Mucosa of rectum (tissue), 2 donors: Measurements from ENCODE around the gene RPL37A.
"Not testable (repeated sequence)": the region's sequence is repeated elsewhere in the genome, so short reads cannot be mapped to it uniquely, and the experiment has no call there.

Experiments used
- H3K27ac ChIP-seq, 2 donors: one replicate each; pipeline ENCODE4 v1.7.0; 2013; ENCODE audit warnings: inconsistent platforms in 2 of 2, low read depth in 2 of 2, low read length in 2 of 2
- H3K27me3 ChIP-seq, 2 donors: one replicate each; pipeline ENCODE4 v1.7.0; 2013; ENCODE audit warnings: low read length in 2 of 2; ENCODE audit not compliant: control insufficient read depth in 2 of 2, insufficient read depth in 2 of 2
- H3K36me3 ChIP-seq, 2 donors: one replicate each; pipeline ENCODE4 v1.7.0; 2013; ENCODE audit warnings: low read length in 2 of 2; ENCODE audit not compliant: control insufficient read depth in 2 of 2, insufficient read depth in 2 of 2
- H3K4me1 ChIP-seq, 2 donors: one replicate each; pipeline ENCODE4 v1.7.0; 2013; ENCODE audit warnings: low read length in 2 of 2, mild to moderate bottlenecking in 1 of 2; ENCODE audit not compliant: control insufficient read depth in 2 of 2, insufficient read depth in 2 of 2
- H3K4me3 ChIP-seq, 2 donors: one replicate each; pipeline ENCODE4 v1.7.0; 2013; ENCODE audit warnings: low read length in 2 of 2
- H3K9ac ChIP-seq, 2 donors: one replicate each; pipeline ENCODE4 v1.7.0; 2013; ENCODE audit warnings: low read length in 2 of 2, low read depth in 1 of 2, mild to moderate bottlenecking in 1 of 2
- H3K9me3 ChIP-seq, 2 donors: one replicate each; pipeline ENCODE4 v1.7.0; 2013; ENCODE audit warnings: low read length in 2 of 2; ENCODE audit not compliant: control insufficient read depth in 2 of 2
- donor health status: healthy.
- donor health status: Normal muscosa, but diverticular disease.

RPL37A gene

DNA sequence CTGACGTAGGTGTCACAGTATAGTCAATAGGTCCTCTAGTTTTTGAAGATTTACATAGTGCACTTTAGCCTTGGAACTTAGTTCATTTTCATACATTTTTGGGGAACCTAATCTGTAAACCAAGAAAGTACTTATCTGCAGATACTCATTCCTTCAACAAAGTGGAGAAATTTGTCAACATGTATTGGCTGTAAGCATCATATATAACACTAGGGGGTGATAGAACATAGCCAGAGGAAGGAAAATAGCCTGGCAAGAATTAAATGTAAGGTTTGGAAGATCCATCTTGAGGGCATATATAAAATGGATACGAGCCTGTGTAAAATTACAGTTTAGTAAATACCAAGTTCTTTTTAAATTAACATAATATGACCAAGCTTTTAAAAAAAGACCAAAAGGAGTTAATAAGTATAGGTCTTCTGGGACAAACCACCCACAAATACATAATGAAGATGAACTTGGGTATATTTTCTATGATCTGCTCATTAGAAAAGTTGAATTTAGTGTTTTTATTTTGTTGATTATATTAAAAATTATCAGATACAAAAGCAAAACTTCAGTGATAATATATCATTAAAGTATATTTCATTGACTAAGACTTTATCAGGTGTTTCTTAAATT is 18.2 kb downstream of the RPL37A start:
- H3K9ac ChIP-seq = no peak overlapping the region
- H3K27ac ChIP-seq = no peak overlapping the region
- no peaks in the 10 kb centered on the region for H3K9me3 ChIP-seq
- H3K4me1 ChIP-seq = no peaks in the 10 kb centered on the region
- H3K4me3 ChIP-seq = no peak overlapping the region
- H3K36me3 ChIP-seq = no peaks in the 10 kb centered on the region
- no peaks in the 10 kb centered on the region for H3K27me3 ChIP-seq

DNA sequence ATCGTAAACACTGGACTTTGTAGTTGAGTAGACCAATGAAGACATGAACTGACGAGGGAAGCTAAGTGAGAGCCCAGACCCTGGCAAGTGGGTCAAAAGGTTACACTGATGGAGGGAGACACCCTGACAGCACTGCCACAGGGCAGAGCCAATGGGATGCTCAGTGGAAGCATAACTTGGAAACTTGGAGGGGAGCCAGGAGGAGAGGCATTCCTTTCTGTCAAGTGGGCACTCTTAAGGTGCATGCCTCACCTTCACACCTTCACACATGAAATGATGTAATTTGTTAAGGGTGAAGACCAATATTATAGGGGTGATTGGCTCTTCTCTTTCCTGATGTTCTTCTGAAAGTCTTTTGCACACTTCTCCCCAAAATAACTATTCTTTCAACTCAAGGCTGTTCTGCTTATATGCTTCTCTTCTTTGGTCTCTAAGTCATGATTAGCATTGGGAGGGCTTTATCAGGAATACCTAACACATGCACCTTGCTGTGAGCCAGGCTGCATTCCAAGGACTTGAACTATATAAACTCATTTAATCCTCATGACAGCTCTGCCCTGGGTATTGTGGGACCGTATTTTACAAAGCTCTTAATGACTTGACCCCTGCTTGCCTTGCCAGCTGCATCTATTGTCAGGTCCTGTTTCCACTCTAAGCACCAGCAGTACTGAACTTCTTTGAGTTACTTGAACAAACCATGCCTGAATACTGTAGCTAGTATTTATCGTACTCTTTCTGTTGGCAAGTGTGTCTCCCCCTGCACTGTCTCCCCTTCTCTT is 19.0 kb downstream of the RPL37A start:
- Histone ChIP-seq H3K9ac (no peak overlapping the region), H3K4me3 (no peak overlapping the region), H3K27me3 (no peaks in the 10 kb centered on the region), H3K27ac (no peak overlapping the region), H3K4me1 (no peaks in the 10 kb centered on the region), H3K9me3 (no peaks in the 10 kb centered on the region), H3K36me3 (no peaks in the 10 kb centered on the region)

DNA sequence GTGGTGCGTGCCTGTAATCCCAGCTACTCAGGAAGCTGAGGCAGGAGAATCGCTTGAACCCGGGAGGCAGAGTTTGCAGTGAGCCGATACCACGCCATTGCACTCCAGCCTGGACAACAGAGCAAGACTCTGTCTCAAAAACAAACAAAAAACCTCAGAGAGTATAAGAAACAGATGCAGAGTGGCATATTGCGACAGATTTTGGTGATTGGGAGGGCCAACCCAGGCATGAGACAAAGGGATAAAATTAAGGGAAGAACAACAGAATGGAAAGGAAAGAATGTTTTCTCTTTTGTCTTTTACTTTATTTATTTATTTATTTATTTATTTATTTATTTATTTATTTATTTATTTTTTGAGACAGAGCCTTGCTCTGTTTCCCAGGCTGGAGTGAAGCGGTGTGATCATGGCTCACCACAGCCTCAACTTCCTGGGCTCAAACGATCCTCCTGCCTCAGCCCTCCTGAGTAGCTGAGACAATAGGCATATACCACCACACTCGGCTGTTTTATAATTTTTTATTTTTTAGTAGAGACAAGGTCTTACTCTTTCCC is 20.0 kb downstream of the RPL37A start:
- H3K27me3 ChIP-seq, H3K9ac ChIP-seq, H3K4me1 ChIP-seq, H3K9me3 ChIP-seq, H3K36me3 ChIP-seq, H3K4me3 ChIP-seq, H3K27ac ChIP-seq: not testable (repeated sequence)

DNA sequence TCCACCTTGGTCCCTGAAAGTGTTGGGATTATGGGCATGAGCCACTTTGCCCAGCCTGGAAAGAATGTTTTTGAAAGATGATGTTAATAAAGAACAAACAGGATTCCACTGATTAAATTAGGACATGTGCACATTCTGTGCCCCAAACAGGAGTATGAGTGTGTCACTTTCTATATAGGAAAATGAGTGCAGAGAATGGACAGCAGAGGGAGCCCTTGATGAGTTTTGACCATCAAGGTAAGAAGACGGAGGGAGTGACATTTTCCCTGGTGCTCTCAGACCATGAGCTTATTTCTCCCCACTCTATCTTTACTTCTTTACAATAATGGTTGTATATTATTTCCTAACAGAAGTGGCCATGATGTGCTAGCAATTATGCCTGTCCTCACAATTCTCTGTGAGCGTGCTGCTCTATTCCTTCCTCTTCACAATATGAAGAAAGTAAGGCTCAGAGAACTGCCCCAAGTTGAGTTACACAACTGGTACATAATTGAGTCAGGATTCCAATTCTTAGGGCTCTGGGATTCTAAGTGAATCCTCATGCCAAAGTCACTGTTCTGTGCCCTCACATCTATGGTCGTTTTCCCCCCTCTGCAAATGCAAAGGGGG is 20.6 kb downstream of the RPL37A start:
- Histone ChIP-seq H3K4me1 (no peaks in the 10 kb centered on the region), H3K9ac (no peak overlapping the region), H3K4me3 (no peak overlapping the region), H3K27me3 (no peaks in the 10 kb centered on the region), H3K9me3 (no peaks in the 10 kb centered on the region), H3K27ac (no peak overlapping the region), H3K36me3 (no peaks in the 10 kb centered on the region)

DNA sequence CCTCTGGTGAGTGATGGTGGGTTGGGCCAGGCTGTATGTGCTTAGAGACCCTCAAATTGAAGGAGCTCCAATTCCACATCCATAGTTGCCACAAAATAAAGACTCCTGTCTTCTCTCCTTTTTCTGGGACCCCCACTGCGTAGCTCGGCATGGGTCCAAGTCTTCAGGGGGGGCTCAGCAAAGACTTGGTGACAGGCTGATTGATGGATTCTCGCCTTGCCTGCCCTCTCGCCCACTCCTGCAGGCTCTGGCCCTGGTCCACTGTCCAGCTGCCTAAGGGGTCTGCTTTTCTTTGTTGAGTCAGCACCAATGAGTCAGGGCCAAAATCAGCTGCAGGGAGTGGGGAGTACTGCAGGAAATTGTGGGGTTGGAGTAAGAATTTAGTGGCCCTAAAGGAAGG is 21.5 kb downstream of the RPL37A start:
- Histone ChIP-seq H3K9ac (no peak overlapping the region), H3K36me3 (no peaks in the 10 kb centered on the region), H3K4me1 (no peaks in the 10 kb centered on the region), H3K4me3 (no peak overlapping the region), H3K27me3 (no peaks in the 10 kb centered on the region), H3K9me3 (no peaks in the 10 kb centered on the region), H3K27ac (no peak overlapping the region)

DNA sequence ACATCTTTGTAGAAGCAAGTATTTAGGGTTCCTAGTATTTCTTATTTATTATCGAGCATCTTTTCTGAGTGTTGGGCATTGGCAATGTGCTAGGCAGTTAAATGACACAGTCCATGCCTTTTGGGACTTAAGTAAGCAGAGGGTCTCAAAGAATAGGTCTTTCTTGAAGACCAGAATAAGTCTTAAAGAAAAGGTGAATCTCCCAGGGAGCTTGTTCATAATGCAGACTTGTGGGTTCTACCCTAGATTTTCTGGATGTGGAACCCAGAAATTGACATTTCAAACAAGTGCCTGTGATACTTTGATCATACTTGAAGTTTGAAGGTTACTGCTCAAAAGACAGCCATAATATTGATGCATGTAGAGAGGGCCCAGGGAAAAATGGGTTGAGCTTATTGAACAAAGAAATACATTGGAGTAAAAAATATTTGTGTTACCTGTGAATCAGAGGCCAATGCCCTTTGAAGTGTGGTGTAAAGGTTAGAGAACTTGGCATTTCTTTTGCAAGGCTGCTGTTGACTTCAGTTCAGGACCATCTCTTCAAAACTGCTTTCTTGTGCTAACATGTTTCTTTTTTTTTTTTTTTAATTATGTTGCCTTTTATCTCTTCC is 24.4 kb downstream of the RPL37A start:
- no peaks in the 10 kb centered on the region for H3K36me3 ChIP-seq
- no peaks in the 10 kb centered on the region for H3K27me3 ChIP-seq
- no peaks in the 10 kb centered on the region for H3K9me3 ChIP-seq
- no peak overlapping the region for H3K27ac ChIP-seq
- no peaks in the 10 kb centered on the region for H3K4me1 ChIP-seq
- H3K9ac ChIP-seq = no peak overlapping the region
- no peak overlapping the region for H3K4me3 ChIP-seq

DNA sequence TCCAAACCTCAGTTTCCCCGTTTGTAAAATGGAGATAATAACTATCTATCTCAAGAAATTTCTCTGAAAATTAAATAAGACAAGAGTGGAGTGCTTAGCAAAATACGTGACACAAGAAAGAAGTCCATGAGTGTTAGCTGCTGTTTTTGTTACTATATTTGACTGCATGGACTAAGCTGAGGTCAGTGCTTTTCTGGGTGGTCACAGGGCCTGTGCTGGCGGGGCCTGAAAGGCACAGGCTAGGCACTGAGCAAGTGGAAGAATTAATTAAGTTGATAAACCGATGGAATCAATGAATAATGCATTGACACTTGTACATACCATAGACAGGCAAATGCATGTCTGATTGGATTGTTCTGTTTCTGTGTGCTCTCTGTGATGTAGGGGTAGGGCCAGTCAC is 27.3 kb downstream of the RPL37A start:
- Histone ChIP-seq H3K4me1 (no peaks in the 10 kb centered on the region), H3K4me3 (no peak overlapping the region), H3K9ac (no peak overlapping the region), H3K27me3 (no peaks in the 10 kb centered on the region), H3K27ac (no peak overlapping the region), H3K36me3 (no peaks in the 10 kb centered on the region), H3K9me3 (no peaks in the 10 kb centered on the region)

DNA sequence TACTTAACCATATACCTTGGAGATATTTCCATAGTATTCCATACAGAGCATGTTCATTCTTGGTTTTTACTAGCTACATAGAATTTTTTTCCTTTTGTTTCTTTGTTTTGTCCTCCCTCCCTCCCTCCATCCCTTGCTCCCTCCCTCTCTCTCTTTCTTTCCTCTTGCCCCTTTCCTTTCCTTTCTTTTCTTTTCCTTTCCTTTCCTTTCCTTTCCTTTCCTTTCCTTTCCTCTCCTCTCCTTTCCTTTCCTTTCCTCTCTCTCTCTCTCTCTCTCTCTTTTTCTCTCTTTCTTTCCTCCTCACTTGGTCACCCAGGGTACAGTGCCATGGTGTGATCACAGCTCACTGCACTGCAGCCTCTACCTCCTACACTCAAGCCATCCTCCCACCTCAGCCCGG is 28.3 kb downstream of the RPL37A start:
- H3K9me3 ChIP-seq = no peaks in the 10 kb centered on the region
- H3K36me3 ChIP-seq = no peaks in the 10 kb centered on the region
- no peak overlapping the region for H3K27ac ChIP-seq
- H3K4me3 ChIP-seq = no peak overlapping the region
- no peak overlapping the region for H3K9ac ChIP-seq
- H3K4me1 ChIP-seq = no peaks in the 10 kb centered on the region
- no peaks in the 10 kb centered on the region for H3K27me3 ChIP-seq

DNA sequence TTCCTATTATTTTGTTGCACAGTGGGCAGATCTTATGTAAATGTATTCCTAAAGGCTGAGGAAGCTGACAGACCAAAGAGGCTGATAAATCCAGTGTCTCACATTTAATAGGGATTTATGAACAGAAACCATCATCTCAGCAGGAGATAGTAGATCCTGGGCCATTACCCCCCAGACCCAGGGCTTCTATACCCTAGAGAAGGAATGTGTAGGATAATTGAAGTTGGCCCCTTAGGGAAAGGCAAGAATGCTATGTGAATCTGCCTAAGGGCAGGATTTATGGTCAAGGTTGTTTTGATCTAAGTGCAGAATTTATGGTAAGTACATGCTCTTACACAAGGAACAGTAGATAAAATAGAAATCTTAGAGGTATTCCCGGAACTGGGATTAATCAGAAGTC is 29.0 kb downstream of the RPL37A start:
- Histone ChIP-seq H3K4me3 (no peak overlapping the region), H3K9ac (no peak overlapping the region), H3K36me3 (no peaks in the 10 kb centered on the region), H3K27ac (no peak overlapping the region), H3K27me3 (no peaks in the 10 kb centered on the region), H3K9me3 (no peaks in the 10 kb centered on the region), H3K4me1 (no peaks in the 10 kb centered on the region)

DNA sequence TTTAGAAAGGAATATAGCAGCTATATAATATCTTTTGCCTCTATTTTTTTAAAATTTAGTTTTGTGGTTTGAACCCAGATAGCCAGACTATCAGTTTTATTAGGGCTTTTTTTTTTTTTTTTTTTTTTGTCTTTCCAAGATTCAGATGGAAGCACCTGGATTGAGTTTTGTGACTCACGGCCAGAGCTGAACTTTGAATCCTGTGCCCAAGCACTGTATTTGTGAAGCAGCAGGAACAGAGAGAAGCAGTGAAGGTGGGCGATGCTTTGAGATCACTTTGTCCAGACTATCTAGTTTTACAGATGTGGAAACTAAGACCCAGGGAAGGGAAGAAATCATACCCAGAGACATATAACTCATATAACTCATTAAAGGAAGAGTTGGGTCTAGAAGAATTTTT is 33.9 kb downstream of the RPL37A start:
- H3K27me3 ChIP-seq = no peaks in the 10 kb centered on the region
- no peak overlapping the region for H3K27ac ChIP-seq
- H3K9me3 ChIP-seq = no peaks in the 10 kb centered on the region
- no peak overlapping the region for H3K4me3 ChIP-seq
- no peak overlapping the region for H3K9ac ChIP-seq
- peaks cover 0 to 4% of the 10 kb centered on the region in 2 donors for H3K4me1 ChIP-seq
- no peaks in the 10 kb centered on the region for H3K36me3 ChIP-seq
